HUES48 (cell line): ENCODE data around the gene EFNA2.
"Not testable (repeated sequence)": the region's sequence is repeated elsewhere in the genome, so short reads cannot be mapped to it uniquely, and the experiment has no call there.

Experiments
- H3K27ac ChIP-seq: one replicate; pipeline ENCODE4 v1.7.0; 2013; ENCODE audit warnings: low read depth, low read length, inconsistent platforms
- H3K27me3 ChIP-seq: 2 replicates; pipeline ENCODE4 v1.6.1; 2013; ENCODE audit warnings: mild to moderate bottlenecking, low read length; ENCODE audit not compliant: control insufficient read depth, insufficient read depth
- H3K36me3 ChIP-seq: 2 replicates; pipeline ENCODE4 v1.6.1; 2013; ENCODE audit warnings: low read length; ENCODE audit not compliant: control insufficient read depth, insufficient read depth
- H3K4me1 ChIP-seq: 2 replicates; pipeline ENCODE4 v1.6.1; 2013; ENCODE audit warnings: mild to moderate bottlenecking, low read length; ENCODE audit not compliant: control insufficient read depth, insufficient read depth
- H3K4me3 ChIP-seq: 2 replicates; pipeline ENCODE4 v1.5.1; 2013; ENCODE audit warnings: mild to moderate bottlenecking, low read depth, low read length
- H3K9ac ChIP-seq: 2 replicates; pipeline ENCODE4 v1.6.1; 2013; ENCODE audit warnings: mild to moderate bottlenecking, low read depth, low read length, moderate library complexity
- H3K9me3 ChIP-seq: 2 replicates; pipeline ENCODE4 v1.6.1; 2013; ENCODE audit warnings: low read length; ENCODE audit not compliant: control insufficient read depth, insufficient read depth

Gene EFNA2

GRCh38 chr19:1320282-1320650 lies 34.6 kb downstream of the EFNA2 start:
- not testable (repeated sequence) for H3K27ac ChIP-seq, H3K4me1 ChIP-seq, H3K27me3 ChIP-seq, H3K9me3 ChIP-seq, H3K4me3 ChIP-seq, H3K9ac ChIP-seq, H3K36me3 ChIP-seq

- no peak overlapping the region for H3K27ac ChIP-seq
- peaks cover 1% of the 10 kb centered on the region; the same call in 1 of the 2 replicates for H3K27me3 ChIP-seq
- H3K36me3 ChIP-seq: no peaks in the 10 kb centered on the region
- no peak overlapping the region for H3K4me3 ChIP-seq
- no peaks in the 10 kb centered on the region for H3K9me3 ChIP-seq
- no peaks in the 10 kb centered on the region for H3K4me1 ChIP-seq
- H3K9ac ChIP-seq: no peak overlapping the region
Measured at GRCh38 chr19:1321539-1321938, 35.9 kb downstream of the EFNA2 start.

GRCh38 chr19:1322198-1322981 lies 36.7 kb downstream of the EFNA2 start:
- H3K9ac ChIP-seq: no peak overlapping the region
- no peaks in the 10 kb centered on the region for H3K9me3 ChIP-seq
- H3K4me3 ChIP-seq: no peak overlapping the region
- H3K27ac ChIP-seq: no peak overlapping the region
- H3K36me3 ChIP-seq: no peaks in the 10 kb centered on the region
- H3K27me3 ChIP-seq: no peaks in the 10 kb centered on the region
- H3K4me1 ChIP-seq: no peaks in the 10 kb centered on the region

GRCh38 chr19:1324249-1324805 lies 38.7 kb downstream of the EFNA2 start:
- no peaks in the 10 kb centered on the region for H3K36me3 ChIP-seq
- no peak overlapping the region for H3K27ac ChIP-seq
- H3K9ac ChIP-seq: no peak overlapping the region

GRCh38 chr19:1324806-1325567 lies 39.3 kb downstream of the EFNA2 start:
- Histone ChIP-seq H3K36me3 (no peaks in the 10 kb centered on the region), H3K4me1 (no peaks in the 10 kb centered on the region), H3K27me3 (no peaks in the 10 kb centered on the region), H3K9me3 (no peaks in the 10 kb centered on the region), H3K27ac (peak overlapping the region; percentile 71), H3K9ac (0 out of 2 replicates have a peak overlapping the region, but pooled peaks have one; percentile 16), H3K4me3 (peak overlapping the region; percentile 57)

More at GRCh38 chr19:1324249-1324805, 38.7 kb downstream of the EFNA2 start:
- H3K9me3 ChIP-seq: no peaks in the 10 kb centered on the region
- H3K4me1 ChIP-seq: no peaks in the 10 kb centered on the region
- no peaks in the 10 kb centered on the region for H3K27me3 ChIP-seq
- peak overlapping the region; percentile 57; the same call in 1 of the 2 replicates for H3K4me3 ChIP-seq

GRCh38 chr19:1325568-1326294 lies 40.1 kb downstream of the EFNA2 start:
- no peak overlapping the region for H3K27ac ChIP-seq
- H3K4me3 ChIP-seq: peak overlapping the region; percentile 57
- H3K9ac ChIP-seq: no peak overlapping the region
- H3K4me1 ChIP-seq: no peaks in the 10 kb centered on the region
- H3K36me3 ChIP-seq: no peaks in the 10 kb centered on the region
- H3K27me3 ChIP-seq: no peaks in the 10 kb centered on the region
- H3K9me3 ChIP-seq: no peaks in the 10 kb centered on the region

- no peak overlapping the region for H3K9ac ChIP-seq
- no peaks in the 10 kb centered on the region for H3K4me1 ChIP-seq
Measured at GRCh38 chr19:1327125-1327524, 41.5 kb downstream of the EFNA2 start.

GRCh38 chr19:1332208-1332607 lies 46.5 kb downstream of the EFNA2 start:
- H3K9me3 ChIP-seq, H3K36me3 ChIP-seq, H3K4me1 ChIP-seq, H3K4me3 ChIP-seq, H3K27ac ChIP-seq, H3K9ac ChIP-seq, H3K27me3 ChIP-seq: not testable (repeated sequence)

More at GRCh38 chr19:1327125-1327524, 41.5 kb downstream of the EFNA2 start:
- Histone ChIP-seq H3K27me3 (no peaks in the 10 kb centered on the region), H3K36me3 (no peaks in the 10 kb centered on the region), H3K9me3 (no peaks in the 10 kb centered on the region), H3K27ac (no peak overlapping the region), H3K4me3 (no peak overlapping the region)

- H3K9me3 ChIP-seq: no peaks in the 10 kb centered on the region
- H3K4me3 ChIP-seq: no peak overlapping the region
- no peaks in the 10 kb centered on the region for H3K36me3 ChIP-seq
- H3K9ac ChIP-seq: no peak overlapping the region
- no peak overlapping the region for H3K27ac ChIP-seq
- no peaks in the 10 kb centered on the region for H3K4me1 ChIP-seq
- H3K27me3 ChIP-seq: no peaks in the 10 kb centered on the region
Measured at GRCh38 chr19:1336079-1336684, 50.5 kb downstream of the EFNA2 start.

GRCh38 chr19:1340681-1341469 lies 55.2 kb downstream of the EFNA2 start:
- H3K4me3 ChIP-seq: no peak overlapping the region
- H3K36me3 ChIP-seq: no peaks in the 10 kb centered on the region
- no peaks in the 10 kb centered on the region for H3K9me3 ChIP-seq
- H3K4me1 ChIP-seq: no peaks in the 10 kb centered on the region
- H3K27ac ChIP-seq: no peak overlapping the region
- no peak overlapping the region for H3K9ac ChIP-seq
- no peaks in the 10 kb centered on the region for H3K27me3 ChIP-seq
